Mesodermal cell (in vitro differentiated cells): ENCODE measurements around the gene PKN3.

Experiments
- H3K27ac ChIP-seq: 2 replicates; pipeline ENCODE4 v1.7.0; 2013; ENCODE audit warnings: mild to moderate bottlenecking, low read depth, low read length, moderate library complexity; ENCODE audit not compliant: severe bottlenecking
- H3K36me3 ChIP-seq: 2 replicates; pipeline ENCODE4 v1.7.1; 2013; ENCODE audit warnings: mild to moderate bottlenecking, low read length, moderate library complexity; ENCODE audit not compliant: control insufficient read depth, insufficient read depth
- H3K4me1 ChIP-seq: one replicate; pipeline ENCODE4 v1.7.1; 2013; ENCODE audit warnings: mild to moderate bottlenecking, low read length; ENCODE audit not compliant: insufficient read depth, control insufficient read depth, poor library complexity, severe bottlenecking
- H3K4me3 ChIP-seq: 2 replicates; pipeline ENCODE4 v1.7.0; 2013; ENCODE audit warnings: low read length, control low read depth, mild to moderate bottlenecking; ENCODE audit not compliant: insufficient read depth, poor library complexity, severe bottlenecking; ENCODE audit errors: extremely low read depth
- H3K9me3 ChIP-seq: 2 replicates; pipeline ENCODE4 v1.7.1; 2013; ENCODE audit warnings: mild to moderate bottlenecking, low read length, moderate library complexity; ENCODE audit not compliant: control insufficient read depth
- WGBS, 2 experiments: methylation state at CpG; one replicate each; pipeline ENCODE4 v1.1.5; 2013; ENCODE audit warnings: missing lambda C conversion rate in 2 of 2; ENCODE audit not compliant: insufficient coverage in 2 of 2; 5-methylcytosine and 5-hydroxymethylcytosine counted together

Gene PKN3

DNA sequence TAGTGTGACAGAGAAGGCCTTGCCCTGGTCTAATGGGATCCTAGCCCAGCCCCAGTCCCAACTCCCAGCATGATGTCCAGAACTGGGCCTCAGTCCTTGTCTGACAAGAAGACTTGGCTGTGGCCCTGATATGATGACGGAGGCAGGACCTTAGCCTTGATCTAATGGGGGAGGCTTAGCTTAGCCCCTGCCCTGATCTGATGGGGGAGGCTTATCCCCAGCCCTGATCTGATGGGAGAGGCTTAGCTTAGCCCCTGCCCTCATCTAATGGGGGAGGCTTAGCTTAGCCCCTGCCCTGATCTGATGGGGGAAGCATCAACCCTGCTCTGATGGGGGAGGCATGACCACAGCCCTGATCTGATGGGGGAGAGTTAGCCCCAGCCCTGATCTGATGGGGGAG, 3.7 kb downstream of the PKN3 start:
- Histone ChIP-seq H3K36me3 (peaks cover 34% of the 10 kb centered on the region), H3K27ac (no peak overlapping the region), H3K4me1 (peaks cover 10% of the 10 kb centered on the region), H3K9me3 (no peaks in the 10 kb centered on the region), H3K4me3 (no peak overlapping the region)
- 92 to 100% methylated on average over 1 of the region's 1 CpG for WGBS, 2 experiments

DNA sequence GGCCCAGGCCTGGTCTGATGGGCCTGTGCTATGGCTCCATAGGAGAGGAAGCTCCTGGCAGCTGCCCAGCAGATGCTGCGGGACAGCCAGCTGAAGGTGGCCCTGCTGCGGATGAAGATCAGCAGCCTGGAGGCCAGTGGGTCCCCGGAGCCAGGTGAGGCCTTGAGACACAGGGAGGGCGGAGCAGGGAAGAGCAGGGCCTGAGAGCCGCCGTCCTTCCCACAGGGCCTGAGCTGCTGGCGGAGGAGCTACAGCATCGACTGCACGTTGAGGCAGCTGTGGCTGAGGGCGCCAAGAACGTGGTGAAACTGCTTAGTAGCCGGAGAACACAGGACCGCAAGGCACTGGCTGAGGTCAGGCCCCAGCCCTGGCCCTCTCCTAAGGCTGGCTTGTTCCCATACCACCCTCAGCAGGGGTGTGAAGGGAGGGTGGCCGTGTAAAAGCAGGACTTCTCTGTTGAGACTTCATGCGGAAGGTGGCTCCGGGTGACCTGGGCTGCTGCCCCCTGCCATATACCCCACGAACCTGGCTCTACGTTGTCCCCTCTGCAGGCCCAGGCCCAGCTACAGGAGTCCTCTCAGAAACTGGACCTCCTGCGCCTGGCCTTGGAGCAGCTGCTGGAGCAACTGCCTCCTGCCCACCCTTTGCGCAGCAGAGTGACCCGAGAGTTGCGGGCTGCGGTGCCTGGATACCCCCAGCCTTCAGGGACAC, 4.5 kb downstream of the PKN3 start:
- Histone ChIP-seq H3K9me3 (no peaks in the 10 kb centered on the region), H3K27ac (no peak overlapping the region), H3K4me3 (no peak overlapping the region), H3K36me3 (peaks cover 34% of the 10 kb centered on the region), H3K4me1 (peaks cover 10% of the 10 kb centered on the region)
- 88 to 91% methylated on average over 18 to 21 of the region's 23 CpGs for WGBS, 2 experiments

DNA sequence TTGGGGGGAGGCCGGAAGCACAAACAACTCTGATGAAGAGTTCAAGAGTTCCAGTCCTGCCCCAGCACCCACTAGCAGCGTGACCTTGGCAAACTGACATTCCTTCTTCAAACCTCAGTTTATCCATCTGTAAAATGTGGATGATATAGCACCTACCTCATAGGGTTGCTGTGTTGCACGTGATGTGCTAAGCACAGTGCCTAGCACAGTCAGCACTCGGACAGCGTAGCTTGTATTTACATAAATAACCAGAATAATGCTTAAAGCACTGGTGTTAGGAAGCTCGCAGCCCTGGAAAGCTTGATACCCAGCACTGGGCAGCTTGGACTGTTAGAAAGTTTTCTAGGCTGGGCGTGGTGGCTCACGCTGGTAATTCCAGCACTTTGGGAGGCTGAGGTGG, 5.1 kb downstream of the PKN3 start:
- Histone ChIP-seq H3K36me3 (peaks cover 37% of the 10 kb centered on the region), H3K27ac (no peak overlapping the region), H3K4me3 (no peak overlapping the region), H3K4me1 (peaks cover 10% of the 10 kb centered on the region), H3K9me3 (no peaks in the 10 kb centered on the region)
- 90% methylated on average over 3 to 4 of the region's 8 CpGs for WGBS, 2 experiments

DNA sequence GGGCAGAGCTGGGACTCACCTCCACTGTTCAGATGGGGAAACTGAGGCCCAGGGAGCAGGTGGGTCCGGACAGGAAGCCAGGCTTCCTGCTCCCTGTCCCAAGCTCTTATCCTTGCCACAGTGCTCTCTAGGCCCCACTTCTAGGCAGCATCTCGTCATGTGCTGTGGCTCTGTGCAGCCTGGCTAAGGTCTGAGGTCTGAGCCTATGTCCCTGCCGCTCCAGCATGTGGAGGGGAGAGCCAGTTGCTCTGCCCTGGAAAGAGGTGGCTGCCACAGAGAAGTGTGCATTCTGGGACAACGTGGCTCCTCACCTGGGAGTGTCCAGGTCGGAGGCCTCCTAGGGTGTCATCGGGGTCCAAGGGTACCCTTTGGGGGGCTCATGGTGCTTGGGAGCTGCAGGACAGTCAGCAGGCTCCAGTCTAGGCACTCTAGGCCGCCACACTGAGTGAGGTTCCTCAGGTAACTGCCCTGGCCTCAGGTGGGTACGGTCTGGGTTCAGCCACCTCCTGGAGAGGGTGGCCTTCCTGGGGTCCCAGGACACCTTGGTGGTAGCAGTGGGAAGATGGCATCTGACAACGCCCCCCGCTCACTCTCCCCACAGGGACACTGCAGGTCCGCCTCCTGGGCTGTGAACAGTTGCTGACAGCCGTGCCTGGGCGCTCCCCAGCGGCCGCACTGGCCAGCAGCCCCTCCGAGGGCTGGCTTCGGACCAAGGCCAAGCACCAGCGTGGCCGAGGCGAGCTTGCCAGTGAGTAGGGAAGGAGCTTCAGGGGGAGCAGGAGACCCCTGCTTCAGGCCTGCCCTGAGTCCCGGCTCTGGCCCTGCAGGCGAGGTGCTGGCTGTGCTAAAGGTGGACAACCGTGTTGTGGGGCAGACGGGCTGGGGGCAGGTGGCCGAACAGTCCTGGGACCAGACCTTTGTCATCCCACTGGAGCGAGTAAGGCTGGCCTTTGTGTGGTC, 10.4 kb downstream of the PKN3 start:
- H3K4me3 ChIP-seq, result no peak overlapping the region
- no peaks in the 10 kb centered on the region for H3K4me1 ChIP-seq
- H3K27ac ChIP-seq, result no peak overlapping the region
- 96 to 97% methylated on average over 19 to 20 of the region's 26 CpGs for WGBS, 2 experiments
- peaks cover 60% of the 10 kb centered on the region for H3K36me3 ChIP-seq
- H3K9me3 ChIP-seq, result no peaks in the 10 kb centered on the region

DNA sequence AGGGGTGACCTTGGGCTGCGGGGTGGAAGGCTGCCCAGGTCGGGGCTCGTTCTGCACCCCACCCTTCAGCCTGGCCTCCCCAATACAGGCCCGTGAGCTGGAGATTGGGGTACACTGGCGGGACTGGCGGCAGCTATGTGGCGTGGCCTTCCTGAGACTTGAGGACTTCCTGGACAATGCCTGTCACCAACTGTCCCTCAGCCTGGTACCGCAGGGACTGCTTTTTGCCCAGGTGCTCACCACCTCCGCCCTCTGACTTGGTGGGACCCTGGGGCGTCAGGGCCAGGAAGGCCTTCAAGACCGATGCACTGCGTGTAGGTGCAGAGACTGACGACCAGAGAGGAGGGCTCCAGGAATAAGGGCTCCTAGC, 11.1 kb downstream of the PKN3 start:
- Histone ChIP-seq H3K27ac (no peak overlapping the region), H3K36me3 (peaks cover 62% of the 10 kb centered on the region), H3K4me1 (no peaks in the 10 kb centered on the region), H3K9me3 (no peaks in the 10 kb centered on the region), H3K4me3 (no peak overlapping the region)
- WGBS, 2 experiments, result 95 to 96% methylated on average over 11 to 13 of the region's 13 CpGs

DNA sequence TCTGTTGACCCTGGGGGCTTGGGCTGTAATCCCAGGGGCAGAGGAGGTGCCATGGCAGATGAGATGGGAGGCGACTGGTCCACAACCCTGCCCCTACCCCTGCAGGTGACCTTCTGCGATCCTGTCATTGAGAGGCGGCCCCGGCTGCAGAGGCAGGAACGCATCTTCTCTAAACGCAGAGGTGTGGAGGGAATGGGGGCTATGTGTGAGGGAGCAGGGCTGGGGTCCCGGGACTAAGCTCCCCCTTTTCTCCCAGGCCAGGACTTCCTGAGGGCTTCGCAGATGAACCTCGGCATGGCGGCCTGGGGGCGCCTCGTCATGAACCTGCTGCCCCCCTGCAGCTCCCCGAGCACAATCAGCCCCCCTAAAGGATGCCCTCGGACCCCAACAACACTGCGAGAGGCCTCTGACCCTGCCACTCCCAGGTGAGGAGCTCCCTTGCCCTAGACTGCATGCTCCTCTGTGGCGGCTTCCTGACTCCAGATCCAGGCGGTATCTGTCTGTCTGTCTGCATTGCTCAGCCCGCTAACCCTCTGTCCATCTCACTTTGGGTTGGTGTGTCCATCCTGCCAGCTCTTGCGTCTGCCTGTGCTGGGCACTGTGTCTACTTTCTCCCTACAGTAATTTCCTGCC, 11.8 kb downstream of the PKN3 start:
- no peaks in the 10 kb centered on the region for H3K4me1 ChIP-seq
- H3K27ac ChIP-seq, result no peak overlapping the region
- H3K36me3 ChIP-seq, result peaks cover 60% of the 10 kb centered on the region
- H3K9me3 ChIP-seq, result no peaks in the 10 kb centered on the region
- H3K4me3 ChIP-seq, result no peak overlapping the region
- WGBS, 2 experiments, result 93 to 98% methylated on average over 15 to 17 of the region's 19 CpGs

DNA sequence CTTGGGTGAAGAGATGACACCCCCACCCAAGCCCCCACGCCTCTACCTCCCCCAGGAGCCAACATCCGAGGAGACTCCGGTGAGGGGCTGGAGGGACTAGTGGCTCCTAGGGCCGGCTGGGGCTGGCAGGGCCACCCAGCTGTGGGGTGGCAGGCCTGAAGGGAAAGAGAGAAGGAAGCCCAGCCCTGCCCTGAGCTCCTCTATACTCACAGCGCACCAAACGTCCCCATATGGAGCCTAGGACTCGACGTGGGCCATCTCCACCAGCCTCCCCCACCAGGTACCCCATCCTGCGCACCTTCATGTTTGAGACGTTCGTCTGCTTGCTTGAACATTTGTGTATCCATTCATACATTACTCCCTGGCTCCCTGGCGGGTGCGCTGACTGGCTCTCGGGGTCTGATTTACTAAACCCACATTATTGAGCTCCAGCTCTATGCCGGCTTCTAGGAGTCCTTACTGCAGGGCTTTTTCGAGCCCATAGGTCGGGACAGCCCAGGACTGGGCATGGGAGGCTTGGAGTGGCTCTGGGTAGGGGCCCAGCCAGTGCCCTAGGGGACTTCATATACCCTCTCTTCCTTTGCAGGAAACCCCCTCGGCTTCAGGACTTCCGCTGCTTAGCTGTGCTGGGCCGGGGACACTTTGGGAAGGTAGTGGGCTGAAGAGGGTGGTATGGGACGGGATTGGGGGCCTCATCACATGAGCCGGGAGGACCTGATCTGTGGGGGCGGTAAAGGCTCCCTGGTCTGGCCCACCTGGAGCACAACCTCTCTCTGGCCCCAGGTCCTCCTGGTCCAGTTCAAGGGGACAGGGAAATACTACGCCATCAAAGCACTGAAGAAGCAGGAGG, 12.5 kb downstream of the PKN3 start:
- no peak overlapping the region for H3K4me3 ChIP-seq
- H3K9me3 ChIP-seq, result no peaks in the 10 kb centered on the region
- H3K27ac ChIP-seq, result no peak overlapping the region
- H3K36me3 ChIP-seq, result peaks cover 64% of the 10 kb centered on the region
- 90 to 91% methylated on average over 13 to 15 of the region's 24 CpGs for WGBS, 2 experiments
- no peaks in the 10 kb centered on the region for H3K4me1 ChIP-seq

DNA sequence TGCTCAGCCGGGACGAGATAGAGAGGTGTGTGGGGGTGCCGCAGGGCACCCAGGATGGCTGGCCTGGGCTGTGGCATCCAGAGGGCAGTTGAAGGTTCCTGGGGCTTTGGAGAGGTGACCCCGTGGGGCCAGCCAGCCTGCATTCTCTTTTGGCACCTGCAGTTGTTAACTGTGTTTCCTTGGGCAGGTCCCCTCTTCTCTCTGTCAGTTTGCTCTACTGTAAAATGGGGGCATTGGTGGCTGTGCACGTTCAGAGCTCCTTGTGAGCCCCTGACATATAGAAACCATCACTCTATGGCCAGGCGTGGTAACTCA, 13.1 kb downstream of the PKN3 start:
- H3K36me3 ChIP-seq, result peaks cover 67% of the 10 kb centered on the region
- H3K9me3 ChIP-seq, result no peaks in the 10 kb centered on the region
- no peak overlapping the region for H3K4me3 ChIP-seq
- no peak overlapping the region for H3K27ac ChIP-seq
- H3K4me1 ChIP-seq, result no peaks in the 10 kb centered on the region
- 93 to 95% methylated on average over 6 of the region's 6 CpGs for WGBS, 2 experiments

DNA sequence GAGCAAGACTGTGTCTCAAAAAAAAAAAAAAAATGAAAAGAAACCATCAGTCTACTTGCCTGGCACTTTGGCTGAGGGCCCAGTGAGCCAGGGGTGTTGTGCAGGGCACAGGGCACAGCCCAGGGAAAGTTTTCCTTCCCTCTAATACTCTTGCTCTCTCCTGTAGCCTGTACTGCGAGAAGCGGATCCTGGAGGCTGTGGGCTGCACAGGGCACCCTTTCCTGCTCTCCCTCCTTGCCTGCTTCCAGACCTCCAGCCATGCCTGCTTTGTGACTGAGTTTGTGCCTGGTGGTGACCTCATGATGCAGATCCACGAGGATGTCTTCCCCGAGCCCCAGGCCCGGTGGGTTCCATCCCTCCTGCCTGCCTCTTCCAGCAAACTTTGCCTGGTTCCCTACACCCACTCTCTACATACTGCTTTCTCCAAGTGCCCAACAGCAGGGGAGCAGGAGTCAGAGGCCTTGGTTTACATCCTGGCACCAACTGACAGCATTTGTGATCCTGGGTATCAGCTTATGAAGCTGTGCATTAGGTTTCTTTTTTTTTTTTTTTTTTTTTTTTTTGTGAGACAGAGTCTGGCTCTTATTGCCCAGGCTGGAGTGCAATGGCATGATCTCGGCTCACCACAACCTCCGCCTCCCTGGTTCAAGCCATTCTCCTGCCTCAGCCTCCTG, 14.4 kb downstream of the PKN3 start:
- H3K27ac ChIP-seq, result no peak overlapping the region
- no peak overlapping the region for H3K4me3 ChIP-seq
- 89 to 97% methylated on average over 7 of the region's 7 CpGs for WGBS, 2 experiments
- peaks cover 80% of the 10 kb centered on the region for H3K36me3 ChIP-seq
- H3K4me1 ChIP-seq, result no peaks in the 10 kb centered on the region
- H3K9me3 ChIP-seq, result no peaks in the 10 kb centered on the region

DNA sequence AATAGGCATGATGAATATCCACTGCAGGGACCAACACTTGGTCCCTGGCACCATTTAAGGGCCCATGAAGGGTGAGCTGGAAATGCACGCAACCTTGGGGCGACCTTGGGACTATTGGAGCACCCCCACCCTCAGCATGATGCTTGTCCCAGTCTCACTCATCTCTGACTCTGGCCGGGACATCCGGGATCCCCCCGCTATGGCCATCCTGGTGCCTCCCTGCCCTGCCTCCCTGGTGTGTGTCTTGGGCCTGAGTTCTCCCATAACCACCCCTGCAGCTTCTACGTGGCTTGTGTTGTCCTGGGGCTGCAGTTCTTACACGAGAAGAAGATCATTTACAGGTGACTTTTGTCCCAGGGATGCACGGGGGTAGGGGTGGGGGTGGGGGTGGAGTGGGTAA, 15.7 kb downstream of the PKN3 start:
- 94 to 100% methylated on average over 5 to 7 of the region's 8 CpGs for WGBS, 2 experiments
- Histone ChIP-seq H3K4me3 (no peak overlapping the region), H3K36me3 (peaks cover 74% of the 10 kb centered on the region), H3K4me1 (no peaks in the 10 kb centered on the region), H3K9me3 (no peaks in the 10 kb centered on the region), H3K27ac (no peak overlapping the region)
